Measurements from ENCODE around the gene PRC1.

GRCh38 chr15:90991587-90992285 lies 2.6 kb downstream of the PRC1 start:
- TF ChIP-seq CTCF (IDR thresholded peaks at IDR 0.05; ENCODE audit: poor library complexity, severe bottlenecking) (no peak), EZH2 (IDR thresholded peaks at IDR 0.05; ENCODE audit: borderline replicate concordance, insufficient read depth, low read length, poor library complexity, severe bottlenecking) (no peak), POLR2AphosphoS5 (IDR thresholded peaks at IDR 0.05) (no peak), EP300 (conservative IDR thresholded peaks at IDR 0.05; ENCODE audit: poor library complexity, severe bottlenecking) (no peak), TAF1 (IDR thresholded peaks at IDR 0.05; ENCODE audit: low read depth) (no peak), SMC3 (conservative IDR thresholded peaks at IDR 0.05; ENCODE audit: poor library complexity) (no peak), MXI1 (conservative IDR thresholded peaks at IDR 0.05; ENCODE audit: poor library complexity, severe bottlenecking) (no peak)

Measured in neural cell (in vitro differentiated cells).